GM12872 (cell line): ENCODE measurements around the gene TRAF2.

Source experiments
- TF ChIP-seq, protein P1 (sequence below): IDR thresholded peaks from 3 replicates; pipeline ENCODE4 v1.5.1; 2011; ENCODE audit warnings: low read depth, mild to moderate bottlenecking, low read length, moderate library complexity; ENCODE audit not compliant: insufficient read depth

Gene TRAF2

DNA sequence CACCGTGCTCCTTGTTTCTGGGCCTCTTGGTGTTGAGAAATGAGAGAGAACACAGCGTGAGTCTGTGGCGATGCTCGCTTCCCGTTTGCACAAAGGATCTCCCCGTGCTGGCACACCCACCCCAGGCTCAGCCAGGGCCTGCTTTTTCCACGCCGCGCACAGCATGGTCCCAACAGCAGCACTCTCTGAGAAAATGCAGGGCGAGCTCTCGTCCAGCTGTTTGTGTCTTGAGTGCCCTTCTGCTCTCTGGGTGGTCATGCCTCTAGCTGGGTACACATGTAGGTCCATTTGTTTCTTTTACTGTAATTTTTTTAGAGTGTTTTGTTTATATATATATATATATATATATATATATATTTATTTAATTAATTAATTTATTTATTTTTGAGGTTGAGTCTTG, 31.6 kb downstream of the TRAF2 start:
- TF ChIP-seq, protein P1, sequence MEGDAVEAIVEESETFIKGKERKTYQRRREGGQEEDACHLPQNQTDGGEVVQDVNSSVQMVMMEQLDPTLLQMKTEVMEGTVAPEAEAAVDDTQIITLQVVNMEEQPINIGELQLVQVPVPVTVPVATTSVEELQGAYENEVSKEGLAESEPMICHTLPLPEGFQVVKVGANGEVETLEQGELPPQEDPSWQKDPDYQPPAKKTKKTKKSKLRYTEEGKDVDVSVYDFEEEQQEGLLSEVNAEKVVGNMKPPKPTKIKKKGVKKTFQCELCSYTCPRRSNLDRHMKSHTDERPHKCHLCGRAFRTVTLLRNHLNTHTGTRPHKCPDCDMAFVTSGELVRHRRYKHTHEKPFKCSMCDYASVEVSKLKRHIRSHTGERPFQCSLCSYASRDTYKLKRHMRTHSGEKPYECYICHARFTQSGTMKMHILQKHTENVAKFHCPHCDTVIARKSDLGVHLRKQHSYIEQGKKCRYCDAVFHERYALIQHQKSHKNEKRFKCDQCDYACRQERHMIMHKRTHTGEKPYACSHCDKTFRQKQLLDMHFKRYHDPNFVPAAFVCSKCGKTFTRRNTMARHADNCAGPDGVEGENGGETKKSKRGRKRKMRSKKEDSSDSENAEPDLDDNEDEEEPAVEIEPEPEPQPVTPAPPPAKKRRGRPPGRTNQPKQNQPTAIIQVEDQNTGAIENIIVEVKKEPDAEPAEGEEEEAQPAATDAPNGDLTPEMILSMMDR = no peak

DNA sequence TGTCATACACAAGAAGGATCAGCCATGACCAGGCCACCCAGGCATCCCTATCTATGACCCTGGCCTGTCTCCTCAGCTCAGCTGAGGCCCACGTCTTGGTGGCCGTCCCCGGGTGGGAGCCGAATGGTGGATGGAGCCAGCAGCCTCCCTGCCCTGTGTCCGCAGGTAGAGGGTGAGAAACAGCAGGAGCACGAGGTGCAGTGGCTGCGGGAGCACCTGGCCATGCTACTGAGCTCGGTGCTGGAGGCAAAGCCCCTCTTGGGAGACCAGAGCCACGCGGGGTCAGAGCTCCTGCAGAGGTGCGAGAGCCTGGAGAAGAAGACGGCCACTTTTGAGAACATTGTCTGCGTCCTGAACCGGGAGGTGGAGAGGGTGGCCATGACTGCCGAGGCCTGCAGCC, 33.8 kb downstream of the TRAF2 start:
- TF ChIP-seq, protein P1 = no peak

DNA sequence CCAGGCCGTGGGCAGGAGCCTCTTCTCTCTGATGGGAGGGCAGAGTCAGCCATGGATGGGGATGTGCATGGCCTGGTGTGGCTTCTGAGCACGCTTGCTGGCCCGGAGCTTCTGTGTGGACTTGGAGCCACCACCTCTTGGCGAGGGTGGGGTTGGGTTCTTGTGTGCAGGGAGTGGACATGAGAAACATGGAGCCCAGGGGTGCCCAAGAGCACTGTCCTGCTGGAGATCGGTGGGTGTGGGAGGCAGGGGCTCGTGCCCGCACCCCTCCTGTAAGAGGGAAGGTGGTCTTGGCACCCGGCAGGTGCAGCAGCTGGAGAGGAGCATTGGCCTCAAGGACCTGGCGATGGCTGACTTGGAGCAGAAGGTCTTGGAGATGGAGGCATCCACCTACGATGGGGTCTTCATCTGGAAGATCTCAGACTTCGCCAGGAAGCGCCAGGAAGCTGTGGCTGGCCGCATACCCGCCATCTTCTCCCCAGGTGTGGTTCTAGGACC, 34.5 kb downstream of the TRAF2 start:
- TF ChIP-seq, protein P1 = no peak

DNA sequence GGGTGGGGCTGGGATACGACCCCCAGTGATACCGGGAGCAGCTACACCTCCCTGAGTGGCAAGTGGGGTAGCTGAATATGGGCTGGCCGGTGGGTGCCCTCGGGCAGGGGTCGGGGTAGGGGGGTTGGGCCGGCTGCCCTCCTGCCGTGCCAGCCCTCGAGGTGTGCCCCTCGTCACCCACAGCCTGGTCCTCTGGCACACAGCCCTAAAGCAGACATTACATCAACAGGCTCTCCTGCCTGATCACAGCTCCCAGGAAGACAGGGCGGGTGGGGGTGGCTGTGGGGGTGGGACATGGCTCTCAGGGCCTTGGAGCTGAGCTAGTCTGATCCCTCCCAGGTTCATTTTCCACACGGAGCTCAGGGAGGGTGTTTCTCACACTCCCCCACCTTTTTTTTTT, 35.0 kb downstream of the TRAF2 start:
- TF ChIP-seq, protein P1 = no peak

DNA sequence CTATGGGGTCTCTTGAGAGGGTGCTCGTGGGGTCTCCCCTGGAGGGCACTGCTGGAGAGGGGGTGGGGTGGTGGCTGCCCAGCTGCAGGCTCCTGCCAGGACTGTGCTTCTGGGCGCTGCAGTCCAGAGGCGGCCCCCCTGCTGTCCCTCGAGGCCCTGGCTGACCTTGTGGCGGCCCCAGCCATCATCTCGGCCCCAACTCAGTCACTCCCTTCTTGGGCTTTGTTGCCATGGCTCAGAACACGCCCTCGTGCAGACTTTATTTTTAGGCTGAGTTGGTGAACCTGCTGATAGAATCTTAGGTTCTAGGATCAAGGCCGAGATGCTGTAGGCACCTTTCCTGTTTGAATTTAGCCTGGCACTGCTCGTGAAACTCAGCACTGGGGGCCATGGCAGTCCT, 35.4 kb downstream of the TRAF2 start:
- TF ChIP-seq, protein P1 = no peak

DNA sequence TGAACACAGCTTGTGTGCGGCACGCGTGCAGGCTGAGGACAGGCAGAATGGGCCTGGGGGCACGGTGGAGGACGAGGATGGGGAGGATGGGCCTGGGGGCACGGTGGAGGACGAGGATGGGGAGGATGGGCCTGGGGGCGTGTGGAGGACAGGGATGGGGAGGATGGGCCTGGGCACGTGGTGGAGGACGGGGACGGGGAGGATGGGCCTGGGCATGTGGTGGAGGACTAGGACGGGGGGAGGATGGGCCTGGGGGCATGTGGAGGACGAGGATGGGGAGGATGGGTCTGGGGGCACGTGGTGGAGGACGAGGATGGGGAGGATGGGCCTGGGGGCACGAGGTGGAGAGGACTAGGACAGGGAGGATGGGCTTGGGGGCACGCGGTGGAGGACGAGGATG, 36.2 kb downstream of the TRAF2 start:
- TF ChIP-seq, protein P1 = no peak

DNA sequence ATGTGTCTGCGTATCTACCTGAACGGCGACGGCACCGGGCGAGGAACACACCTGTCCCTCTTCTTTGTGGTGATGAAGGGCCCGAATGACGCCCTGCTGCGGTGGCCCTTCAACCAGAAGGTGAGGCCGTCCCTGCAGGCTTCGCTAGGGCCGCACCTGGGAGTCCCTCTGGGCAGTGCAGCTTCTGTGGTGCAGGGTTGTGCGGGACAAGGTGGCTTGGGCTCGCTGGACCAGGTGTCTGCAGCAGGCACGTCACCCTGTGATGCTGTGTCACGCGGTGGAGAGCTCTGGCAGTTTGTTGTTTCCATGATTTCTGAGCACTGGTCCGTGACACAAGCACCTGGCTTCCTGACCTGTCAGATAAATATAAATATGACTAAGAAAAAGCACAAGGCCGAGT, 37.6 kb downstream of the TRAF2 start:
- TF ChIP-seq, protein P1 = no peak

DNA sequence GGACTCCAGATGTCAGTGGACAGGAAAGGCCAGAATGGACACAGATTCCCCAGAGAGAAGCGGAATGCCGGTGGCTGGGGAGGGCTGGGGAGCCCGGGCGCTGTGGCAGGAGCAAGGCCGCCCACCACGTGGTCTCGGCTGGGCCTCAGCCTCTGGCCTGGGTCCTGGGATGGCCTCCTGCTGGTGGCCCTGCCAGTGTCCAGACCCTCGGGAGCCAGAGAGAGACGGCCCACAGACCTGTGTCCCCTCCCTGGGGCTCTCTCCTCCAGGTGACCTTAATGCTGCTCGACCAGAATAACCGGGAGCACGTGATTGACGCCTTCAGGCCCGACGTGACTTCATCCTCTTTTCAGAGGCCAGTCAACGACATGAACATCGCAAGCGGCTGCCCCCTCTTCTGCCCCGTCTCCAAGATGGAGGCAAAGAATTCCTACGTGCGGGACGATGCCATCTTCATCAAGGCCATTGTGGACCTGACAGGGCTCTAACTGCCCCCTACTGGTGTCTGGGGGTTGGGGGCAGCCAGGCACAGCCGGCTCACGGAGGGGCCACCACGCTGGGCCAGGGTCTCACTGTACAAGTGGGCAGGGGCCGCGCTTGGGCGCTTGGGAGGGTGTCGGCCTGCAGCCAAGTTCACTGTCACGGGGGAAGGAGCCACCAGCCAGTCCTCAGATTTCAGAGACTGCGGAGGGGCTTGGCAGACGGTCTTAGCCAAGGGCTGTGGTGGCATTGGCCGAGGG, 39.3 kb downstream of the TRAF2 start:
- TF ChIP-seq, protein P1 = no peak
